HG02763 (cell line): ENCODE measurements around the gene ALG5.

Experiments
- ATAC-seq: cut with Tn5 transposase; IDR thresholded peaks from one replicate; pipeline ENCODE4 v1.9.1; 2021; ENCODE audit warnings: mild to moderate bottlenecking, moderate library complexity; ENCODE audit not compliant: unreplicated experiment

ALG5 gene

GRCh38 chr13:36979361-36980050 lies 19.6 kb downstream of the ALG5 start:
- no peak for ATAC-seq

- ATAC-seq: no peak
These were observed 24.0 kb downstream of the ALG5 start for GRCh38 chr13:36975172-36975571.

GRCh38 chr13:36973621-36974295 lies 25.4 kb downstream of the ALG5 start:
- ATAC-seq: peak; percentile 83

DNA sequence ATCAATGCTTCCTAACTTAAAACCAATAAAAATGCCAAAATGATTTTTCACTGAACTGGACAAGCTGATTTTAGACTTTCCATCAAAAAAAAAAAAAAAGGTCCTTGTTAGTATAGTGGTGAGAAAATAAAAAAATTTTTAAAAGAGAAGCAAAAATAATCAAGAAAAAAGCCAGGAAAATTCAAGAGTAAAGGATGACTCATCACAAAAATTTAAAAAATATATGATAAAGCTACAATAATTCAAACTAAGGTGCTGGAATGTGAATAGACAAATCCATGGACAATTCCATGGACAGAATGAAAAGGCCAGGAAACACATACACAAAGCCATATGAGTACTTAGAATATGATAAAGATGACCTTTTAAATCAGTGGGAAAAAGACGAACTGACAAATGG lies 26.1 kb downstream of the ALG5 start:
- ATAC-seq: no peak

GRCh38 chr13:36966404-36966803 lies 32.7 kb downstream of the ALG5 start:
- no peak for ATAC-seq

DNA sequence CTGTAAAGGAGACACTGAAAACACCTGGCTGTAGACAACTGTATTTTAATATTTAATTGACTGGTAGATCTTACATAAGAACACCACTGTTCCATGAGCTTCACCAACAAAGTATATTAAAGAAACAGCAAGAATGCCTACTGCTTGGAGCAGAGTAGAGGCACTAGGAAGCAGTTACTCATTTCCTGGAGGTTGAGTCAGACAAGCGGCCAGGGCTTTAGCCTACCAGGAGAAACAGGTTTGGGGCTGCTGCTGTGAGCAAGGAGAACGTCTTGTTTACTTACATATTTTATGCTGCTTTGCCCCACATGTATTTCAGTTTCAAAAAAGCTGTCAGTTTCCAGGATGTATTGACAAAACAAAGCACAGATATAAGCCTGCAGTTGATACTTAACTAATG lies 33.4 kb downstream of the ALG5 start:
- no peak for ATAC-seq

GRCh38 chr13:36959456-36960116 lies 39.6 kb downstream of the ALG5 start:
- ATAC-seq: no peak

- ATAC-seq: no peak
These were observed 44.6 kb downstream of the ALG5 start for GRCh38 chr13:36954542-36954941.

DNA sequence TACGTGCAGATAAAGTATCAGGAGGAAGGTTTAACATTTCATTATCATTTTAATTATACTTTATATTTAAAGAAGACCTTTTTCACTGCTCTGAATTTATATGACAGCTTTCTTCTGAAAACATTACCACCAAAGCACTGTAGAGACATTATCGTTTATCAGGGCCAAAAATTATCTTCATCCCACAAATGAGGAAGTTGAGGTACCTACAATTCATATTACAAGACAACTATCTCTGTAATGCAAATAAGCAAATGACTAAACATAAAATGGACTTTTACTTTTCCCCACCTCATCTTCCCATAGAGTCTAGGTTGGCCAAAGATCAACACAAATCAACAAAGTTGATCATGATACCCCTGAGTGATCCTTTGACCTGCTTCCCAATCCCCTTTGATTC lies 48.2 kb downstream of the ALG5 start:
- no peak for ATAC-seq

- no peak for ATAC-seq
These were observed 48.8 kb downstream of the ALG5 start for GRCh38 chr13:36950330-36950729.

DNA sequence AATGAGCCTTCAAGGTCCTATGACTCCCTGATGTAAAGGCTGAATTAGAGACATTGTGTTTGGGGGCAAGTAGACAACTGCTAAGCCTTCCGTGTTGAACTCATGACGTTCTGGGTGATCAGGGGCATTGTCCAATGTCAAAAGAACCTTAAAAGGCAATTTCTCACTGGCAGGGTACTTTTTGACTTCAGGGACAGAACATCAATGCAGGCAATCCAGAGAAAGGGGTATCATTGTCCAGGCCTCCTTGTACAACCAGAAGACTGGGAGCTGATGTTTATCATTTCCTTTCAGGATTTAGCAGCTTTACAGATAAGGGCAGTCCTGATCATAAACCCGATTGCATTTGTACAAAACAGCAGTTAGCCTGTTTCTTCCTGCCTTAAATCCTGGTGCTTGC lies 54.1 kb downstream of the ALG5 start:
- ATAC-seq: no peak

DNA sequence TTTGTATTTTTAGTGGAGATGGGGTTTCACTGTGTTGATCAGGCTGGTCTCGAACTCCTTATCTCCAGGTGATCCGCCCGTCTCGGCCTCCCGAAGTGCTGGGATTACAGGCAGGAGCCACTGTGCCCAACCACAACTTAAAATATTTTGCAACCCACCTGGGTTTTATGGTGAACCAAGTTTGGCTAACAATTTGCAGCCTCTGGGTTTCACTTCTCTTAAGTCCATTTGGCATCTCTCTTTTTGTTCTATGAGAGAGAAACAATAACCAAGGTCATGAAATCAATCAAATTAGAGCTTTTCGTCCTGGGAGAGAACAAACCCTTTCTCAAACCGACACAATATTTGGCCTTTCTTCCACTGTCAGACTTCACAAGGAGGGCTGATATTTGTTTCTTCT lies 73.5 kb downstream of the ALG5 start:
- ATAC-seq: no peak

GRCh38 chr13:36924001-36924400 lies 75.1 kb downstream of the ALG5 start:
- no peak for ATAC-seq

DNA sequence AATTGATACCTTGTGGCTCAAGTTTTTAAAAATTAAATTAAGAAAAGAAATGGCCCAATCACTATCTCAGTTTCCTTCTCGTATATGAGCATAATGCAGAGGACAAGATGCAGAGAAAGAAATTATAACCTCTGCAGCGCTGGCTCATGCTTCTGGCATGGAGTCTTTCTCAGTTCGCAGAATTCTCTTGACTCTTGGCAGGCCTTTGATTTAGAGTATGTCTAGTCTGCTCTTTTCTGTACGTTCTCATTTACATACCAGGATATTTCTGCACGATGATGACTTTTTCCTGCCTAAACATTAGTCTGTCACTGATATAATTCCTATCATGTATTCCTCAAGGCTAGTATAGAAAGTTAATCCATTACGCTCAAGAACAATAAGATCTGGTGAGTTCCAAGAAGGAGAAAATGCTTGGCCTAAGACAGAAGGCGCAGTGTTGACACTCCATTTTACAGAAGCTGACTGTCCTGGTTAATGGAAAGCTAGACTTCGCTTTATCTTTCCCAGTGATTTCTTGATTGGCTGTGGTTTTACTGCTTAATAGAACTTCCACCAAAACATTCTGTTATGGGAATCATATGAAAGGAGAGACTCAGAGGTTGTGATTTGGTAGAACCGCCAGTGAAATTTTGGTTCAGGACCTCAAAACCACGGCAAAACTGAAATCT lies 77.4 kb downstream of the ALG5 start:
- no peak for ATAC-seq

- ATAC-seq: no peak
These were observed 78.4 kb downstream of the ALG5 start for GRCh38 chr13:36920616-36921185.

GRCh38 chr13:36919833-36920615 lies 79.1 kb downstream of the ALG5 start, which contains the start of gene SMAD9:
Gene SMAD9 (minus strand): TSS chr13:36920238. CDS start chr13:36879689, 40,549 bp downstream.
- no peak for ATAC-seq

DNA sequence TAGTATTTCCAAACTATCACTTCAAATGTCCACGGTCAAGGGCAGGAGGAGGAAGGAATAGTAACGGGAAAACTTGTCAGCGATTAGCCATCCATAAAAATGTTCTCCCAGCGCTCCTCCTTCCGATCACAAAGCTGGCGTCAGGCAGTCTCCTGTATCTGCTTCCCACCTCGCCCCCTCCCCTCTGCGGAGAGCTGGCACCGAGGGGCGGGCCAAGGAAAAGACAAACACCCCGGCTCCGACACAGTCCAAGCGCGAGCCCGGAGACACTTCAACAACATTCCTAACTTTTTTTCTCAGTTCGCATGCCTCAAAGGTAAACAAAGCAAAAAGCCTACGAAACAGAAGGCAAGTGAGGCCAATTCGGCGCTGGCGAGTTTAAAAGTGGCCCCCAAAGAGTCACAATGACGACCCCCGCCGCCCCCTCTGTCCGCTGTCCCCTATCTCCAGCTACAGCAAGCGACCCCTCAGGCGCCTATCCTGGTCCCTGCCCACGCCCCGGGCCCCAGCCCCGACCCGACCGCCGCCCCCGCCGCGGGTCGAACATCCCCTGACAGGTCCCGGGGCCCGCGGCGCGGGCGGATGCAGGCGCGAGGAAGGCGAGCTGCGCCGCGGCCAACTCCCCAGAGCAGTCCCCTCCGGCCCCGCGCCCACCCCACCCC lies 79.8 kb downstream of the ALG5 start:
- no peak for ATAC-seq

DNA sequence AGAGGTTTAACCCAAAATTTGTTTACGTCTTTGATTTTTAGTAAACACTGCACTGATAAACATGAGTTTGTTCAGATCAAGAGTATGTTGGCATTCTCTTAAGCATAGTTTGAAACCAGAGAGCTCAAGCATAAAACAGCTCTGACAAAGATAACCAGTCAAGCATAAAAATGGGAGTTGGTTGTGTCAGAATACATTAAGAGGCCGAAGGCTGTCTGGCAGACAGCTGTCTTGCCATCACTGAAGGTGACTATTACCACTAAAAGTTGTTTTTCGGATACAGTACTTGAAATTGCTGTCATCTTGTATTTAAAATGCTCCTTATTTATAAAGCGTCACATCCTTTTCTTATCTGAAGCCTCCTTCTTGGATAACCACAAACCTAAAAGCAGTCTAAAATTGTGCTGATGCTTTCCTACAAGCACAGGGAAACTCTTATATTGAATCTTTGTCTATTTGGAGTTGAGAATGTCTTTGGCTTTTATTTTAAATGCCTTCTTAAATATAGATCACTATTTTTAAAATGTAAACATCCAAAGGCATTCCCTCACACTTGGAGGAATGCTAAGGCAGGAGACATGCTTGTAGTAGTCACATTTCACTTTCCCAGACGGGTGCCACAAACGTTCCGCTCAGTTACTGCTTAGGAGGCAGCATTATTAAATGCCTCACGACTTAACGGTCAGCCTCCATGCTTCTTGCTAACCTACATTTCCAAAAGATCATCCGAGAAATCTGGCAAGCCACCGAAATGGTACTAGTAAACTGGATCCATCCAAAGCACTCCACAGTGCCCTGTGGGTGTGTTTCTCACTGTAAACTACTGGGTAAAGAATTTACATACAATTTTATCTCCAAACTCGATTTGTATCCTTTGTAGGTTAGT lies 80.7 kb downstream of the ALG5 start:
- no peak for ATAC-seq

DNA sequence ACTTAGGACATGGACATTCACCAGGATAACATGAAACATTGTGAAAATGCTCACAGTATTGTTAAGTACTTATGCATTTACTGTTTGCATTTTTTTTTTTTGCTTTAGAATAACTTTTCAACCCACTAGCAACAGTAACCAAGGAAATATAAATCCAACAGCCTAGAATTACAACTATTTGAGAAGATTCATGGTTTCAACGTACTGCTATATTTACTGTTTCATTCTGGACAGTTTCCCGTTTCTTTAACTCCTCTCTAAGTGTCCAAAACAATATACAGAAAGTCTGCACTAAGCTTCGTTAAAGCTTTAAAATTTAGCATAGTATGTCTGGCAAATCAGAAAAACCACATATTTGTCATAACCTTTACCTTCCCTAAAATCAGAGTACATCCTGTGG lies 81.8 kb downstream of the ALG5 start:
- no peak for ATAC-seq
